Fibroblast of mammary gland (primary cell): ENCODE results near the gene DLG2.

Experiments used
- DNase-seq: peaks from one replicate; pipeline ENCODE4 v3.0.0-alpha.2; 2010; ENCODE audit warnings: low read depth
- H3K4me3 ChIP-seq: 2 replicates; pipeline ENCODE4 v1.5.1; 2011; ENCODE audit warnings: low read depth, mild to moderate bottlenecking, low read length, moderate library complexity; ENCODE audit not compliant: control insufficient read depth
- TF ChIP-seq, protein P1 (sequence below): conservative IDR thresholded peaks from 2 replicates; pipeline ENCODE4 v1.5.1; 2011; ENCODE audit warnings: low read depth, low read length, inconsistent platforms; ENCODE audit not compliant: control insufficient read depth, insufficient read depth

The DLG2 gene

DNA sequence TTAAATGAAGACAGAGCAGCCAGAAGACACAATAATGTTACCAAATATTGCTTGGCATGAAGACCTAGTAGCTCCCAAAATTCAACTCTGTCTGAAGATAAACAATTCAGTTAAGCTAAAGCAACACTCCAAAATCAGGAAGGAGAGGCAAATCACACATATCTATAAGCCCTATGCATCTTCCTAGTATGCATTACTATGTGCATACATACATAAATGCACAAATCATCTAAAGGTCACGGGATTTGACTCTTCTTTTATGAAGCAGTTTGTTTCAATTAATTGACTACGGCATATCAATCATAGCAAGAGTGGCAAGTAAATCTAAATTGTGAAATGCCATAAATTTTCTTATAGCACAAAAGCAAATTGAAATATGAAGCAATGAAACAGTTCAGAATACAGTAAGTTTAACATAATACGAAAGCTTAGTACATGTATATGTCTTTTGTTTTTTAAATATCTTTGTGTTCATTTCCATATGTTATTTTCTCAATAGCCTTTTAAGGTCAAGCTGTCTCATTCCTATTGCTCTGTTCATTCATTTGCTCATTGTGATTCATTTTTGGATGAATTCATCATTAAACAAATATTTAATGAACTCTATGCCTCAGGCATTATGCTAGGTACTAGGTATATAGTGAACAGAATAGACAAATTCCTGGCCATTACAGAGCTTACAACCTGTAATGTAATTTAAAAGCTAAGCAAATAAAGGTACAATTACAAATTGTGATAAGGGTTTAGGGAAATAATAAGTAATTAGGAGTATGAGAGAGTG lies 540.5 kb downstream of the DLG2 start:
- TF ChIP-seq, protein P1, sequence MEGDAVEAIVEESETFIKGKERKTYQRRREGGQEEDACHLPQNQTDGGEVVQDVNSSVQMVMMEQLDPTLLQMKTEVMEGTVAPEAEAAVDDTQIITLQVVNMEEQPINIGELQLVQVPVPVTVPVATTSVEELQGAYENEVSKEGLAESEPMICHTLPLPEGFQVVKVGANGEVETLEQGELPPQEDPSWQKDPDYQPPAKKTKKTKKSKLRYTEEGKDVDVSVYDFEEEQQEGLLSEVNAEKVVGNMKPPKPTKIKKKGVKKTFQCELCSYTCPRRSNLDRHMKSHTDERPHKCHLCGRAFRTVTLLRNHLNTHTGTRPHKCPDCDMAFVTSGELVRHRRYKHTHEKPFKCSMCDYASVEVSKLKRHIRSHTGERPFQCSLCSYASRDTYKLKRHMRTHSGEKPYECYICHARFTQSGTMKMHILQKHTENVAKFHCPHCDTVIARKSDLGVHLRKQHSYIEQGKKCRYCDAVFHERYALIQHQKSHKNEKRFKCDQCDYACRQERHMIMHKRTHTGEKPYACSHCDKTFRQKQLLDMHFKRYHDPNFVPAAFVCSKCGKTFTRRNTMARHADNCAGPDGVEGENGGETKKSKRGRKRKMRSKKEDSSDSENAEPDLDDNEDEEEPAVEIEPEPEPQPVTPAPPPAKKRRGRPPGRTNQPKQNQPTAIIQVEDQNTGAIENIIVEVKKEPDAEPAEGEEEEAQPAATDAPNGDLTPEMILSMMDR: no peak
- DNase-seq: peak; percentile 28
- no peak overlapping the region for H3K4me3 ChIP-seq

DNA sequence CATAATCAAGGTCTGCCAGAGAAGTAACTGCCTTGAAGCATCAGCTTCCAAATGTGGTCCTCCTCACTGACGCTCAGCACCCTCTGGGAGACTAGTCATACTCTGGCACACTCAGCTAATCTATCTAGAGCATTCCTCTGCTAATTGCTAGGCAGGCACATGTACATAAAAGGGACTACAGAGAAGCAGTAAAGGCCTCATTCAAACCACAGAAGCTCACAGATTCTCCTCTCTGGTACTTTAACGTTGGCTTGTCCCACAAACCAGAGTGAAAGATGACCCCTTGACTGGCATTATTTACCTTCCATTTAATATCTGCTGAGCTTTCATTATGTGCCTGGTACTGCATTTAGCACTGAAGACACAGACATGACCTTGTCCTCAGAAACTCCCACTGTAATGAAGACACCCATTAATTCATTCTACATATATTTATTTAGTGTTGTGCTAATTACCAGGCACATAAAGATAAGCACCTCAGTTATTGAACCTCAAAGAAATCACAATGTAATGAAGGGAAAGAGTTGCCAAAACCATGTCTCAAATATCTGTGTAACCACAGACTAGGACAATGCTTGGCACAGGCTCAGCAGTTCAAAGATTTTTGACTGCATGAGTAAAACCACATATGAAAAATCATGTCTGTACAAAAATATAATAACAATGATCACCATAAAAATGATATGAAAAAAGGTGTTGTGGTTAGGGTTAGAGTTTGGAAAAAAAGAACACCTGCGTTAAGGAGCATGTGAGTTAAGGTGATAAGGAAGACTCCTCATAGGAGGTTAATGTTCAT lies 550.4 kb downstream of the DLG2 start:
- peak; percentile 41 for DNase-seq
- TF ChIP-seq, protein P1: no peak
- H3K4me3 ChIP-seq: no peak overlapping the region

DNA sequence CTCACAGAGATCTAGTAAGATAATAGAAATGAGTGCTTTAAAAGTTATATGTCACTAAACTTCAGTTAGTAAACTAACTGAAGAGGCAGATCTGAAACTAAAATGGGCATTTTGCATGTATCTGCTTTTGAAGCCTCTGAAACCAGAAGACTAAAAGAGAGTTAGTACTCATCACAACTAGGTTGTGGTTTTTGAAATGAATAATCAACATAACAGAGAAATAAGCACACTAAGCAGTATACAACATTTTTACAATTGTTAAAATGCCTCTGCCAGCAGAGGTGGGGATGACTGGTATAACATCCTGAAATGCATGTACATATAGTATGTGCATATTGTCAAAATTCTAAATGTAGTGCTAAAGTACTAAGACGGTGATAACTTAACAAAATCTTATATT lies 564.5 kb downstream of the DLG2 start:
- DNase-seq: no peak
- TF ChIP-seq, protein P1: no peak
- H3K4me3 ChIP-seq: no peak overlapping the region

DNA sequence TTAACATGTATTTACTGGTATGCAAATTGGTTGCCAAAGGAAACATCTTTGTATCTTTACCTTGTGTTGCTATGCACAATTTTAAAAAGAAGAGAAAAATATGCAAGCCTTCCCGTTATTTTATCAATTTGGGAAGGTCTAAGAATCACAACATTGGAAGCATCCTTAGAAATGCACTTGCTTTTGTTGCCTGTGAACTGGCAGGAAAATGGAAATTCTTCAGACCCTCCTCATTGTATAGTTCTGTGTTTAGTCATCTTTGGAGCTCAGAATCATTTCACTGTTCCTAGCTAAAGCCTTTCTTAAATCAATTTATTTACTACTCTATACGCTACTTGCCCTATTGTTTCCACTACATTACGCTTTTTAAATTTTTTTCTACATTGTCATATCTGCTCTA lies 574.5 kb downstream of the DLG2 start:
- H3K4me3 ChIP-seq: no peak overlapping the region
- TF ChIP-seq, protein P1: no peak
- no peak for DNase-seq

DNA sequence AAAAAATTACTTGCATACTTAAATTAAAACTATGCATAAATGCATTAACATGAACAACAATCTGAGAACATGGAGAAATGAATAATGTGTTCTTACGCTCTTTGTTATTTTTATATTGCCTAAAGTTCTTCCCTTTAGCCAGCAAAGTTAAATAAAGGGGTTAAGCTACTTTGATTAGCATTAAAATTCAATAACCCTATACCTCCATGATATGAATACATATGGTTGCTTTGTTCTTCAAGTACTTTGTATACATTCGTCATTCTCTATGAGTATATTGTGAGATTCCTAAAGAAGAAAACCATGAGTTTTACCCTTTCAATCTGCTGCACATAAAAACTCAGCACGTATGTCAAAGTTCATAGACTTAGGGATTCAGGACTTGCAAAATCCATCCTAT lies 578.3 kb downstream of the DLG2 start:
- no peak overlapping the region for H3K4me3 ChIP-seq
- TF ChIP-seq, protein P1: no peak
- DNase-seq: no peak

DNA sequence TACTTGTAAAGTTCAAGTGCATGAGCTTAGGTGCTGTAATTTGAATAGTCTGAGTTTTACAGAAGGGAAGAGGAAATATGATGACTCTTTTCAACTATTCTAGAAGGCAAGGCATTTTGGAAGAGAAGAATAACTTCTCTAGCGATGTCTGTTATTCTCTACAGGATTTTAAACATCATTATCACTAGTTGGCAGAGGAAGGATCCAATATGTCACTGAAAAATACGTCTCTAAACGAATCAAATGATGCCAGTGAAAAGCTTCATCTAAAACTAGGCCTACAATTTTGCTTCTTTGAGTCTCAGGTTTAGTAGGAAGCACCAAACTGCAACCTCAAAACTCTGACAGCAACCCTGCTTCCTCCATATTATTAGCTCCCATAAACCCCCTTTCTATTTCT lies 581.4 kb downstream of the DLG2 start:
- TF ChIP-seq, protein P1: no peak
- no peak overlapping the region for H3K4me3 ChIP-seq
- no peak for DNase-seq

DNA sequence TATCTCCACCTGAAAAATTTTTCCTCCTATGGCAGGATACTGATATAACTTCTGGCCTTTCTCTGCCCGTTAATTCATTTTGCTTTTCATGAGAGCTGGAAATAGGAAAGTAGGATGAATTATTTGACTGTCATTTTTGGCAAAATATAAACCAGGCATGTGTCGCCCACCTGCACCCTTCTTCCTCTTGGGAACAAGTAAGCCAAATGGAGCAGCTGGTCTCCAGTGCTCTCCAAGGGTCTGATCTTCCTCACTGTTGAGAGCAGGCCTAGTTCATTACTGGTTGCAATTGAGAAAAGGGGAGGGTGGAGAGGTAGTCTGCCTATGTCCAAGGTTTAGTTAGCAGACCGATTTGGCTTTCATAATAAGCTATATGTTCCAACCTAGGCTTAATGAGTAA lies 582.2 kb downstream of the DLG2 start:
- TF ChIP-seq, protein P1: no peak
- no peak for DNase-seq
- no peak overlapping the region for H3K4me3 ChIP-seq
